Measurements from ENCODE around the gene MPDZ. TPM values are rescaled to one million over a fixed set of nuclear protein-coding genes. Genes with fewer than 3 reads are reported as not detected.

Gene MPDZ
- total and polyA plus RNA-seq, 2 experiments from 2014 or later, result 33.0 to 43.1 TPM

- TF ChIP-seq ETS1 (IDR thresholded peaks at IDR 0.05), result no peak
- no peak for TF ChIP-seq REST (IDR thresholded peaks at IDR 0.05; ENCODE audit: unreplicated experiment)
- no peak for TF ChIP-seq POLR2AphosphoS5 (IDR thresholded peaks at IDR 0.05; ENCODE audit: low read depth)
- TF ChIP-seq CREB1 (CRISPR knock-in tag; IDR thresholded peaks at IDR 0.05; ENCODE audit: low read depth), result no peak
- no peak for TF ChIP-seq CTCF (conservative IDR thresholded peaks at IDR 0.05; ENCODE audit: low read depth in 2 of 2)
- TF ChIP-seq STAT1 (IDR thresholded peaks at IDR 0.05; ENCODE audit: unreplicated experiment), result no peak
- TF ChIP-seq EZH2 (IDR thresholded peaks at IDR 0.05; ENCODE audit: low read depth, unreplicated experiment), result no peak
- no peak for TF ChIP-seq ZNF114 (CRISPR knock-in tag; IDR thresholded peaks at IDR 0.05)
- no peak for TF ChIP-seq NANOG (IDR thresholded peaks at IDR 0.05; ENCODE audit: borderline replicate concordance)
- no peak for TF ChIP-seq EZH2phosphoT487 (IDR thresholded peaks at IDR 0.05; ENCODE audit: unreplicated experiment)
- TF ChIP-seq ZNF331 (CRISPR knock-in tag; IDR thresholded peaks at IDR 0.05; ENCODE audit: low read depth), result no peak
- TF ChIP-seq JUNB (IDR thresholded peaks at IDR 0.05; ENCODE audit: unreplicated experiment), result no peak
Measured at GRCh38 chr9:13158986-13159385, 120.5 kb downstream of the MPDZ start (continued).

- Mint-ChIP-seq H3K36me3 (ENCODE audit: low read depth) (peaks cover 8% of the 10 kb centered on the region; the same call in 2 of the 3 replicates), H3K4me1 (no peaks in the 10 kb centered on the region), H3K9me3 (no peaks in the 10 kb centered on the region), H3K4me3 (no peak overlapping the region), H3K27me3 (ENCODE audit: insufficient read depth, low read depth, poor library complexity) (peaks cover 1% of the 10 kb centered on the region), H3K27ac (no peak overlapping the region)
- Histone ChIP-seq H3K9me2 (ENCODE audit: insufficient read depth) (no peaks in the 10 kb centered on the region), H3K79me2 (replicated peaks; ENCODE audit: insufficient read depth) (no peaks in the 10 kb centered on the region), H3K36me3 (ENCODE audit: insufficient read depth) (no peaks in the 10 kb centered on the region), H3K27ac (ENCODE audit: low read depth) (no peak overlapping the region), H2AFZ (no peak overlapping the region), H3K4me2 (no peak overlapping the region), H3K4me3 (no peak overlapping the region), H3K4me1 (ENCODE audit: insufficient read depth) (no peaks in the 10 kb centered on the region), H3F3A (replicated peaks; ENCODE audit: low read depth) (no peaks in the 10 kb centered on the region), H3K27me3 (ENCODE audit: insufficient read depth) (no peaks in the 10 kb centered on the region), H4K20me1 (replicated peaks; ENCODE audit: insufficient read depth) (no peaks in the 10 kb centered on the region)
- ATAC-seq, result no peak
- no peak for DNase-seq (ENCODE audit: low spot score)
- TF ChIP-seq ZNF462 (CRISPR knock-in tag; IDR thresholded peaks at IDR 0.05) (no peak), POLR2AphosphoS5 (IDR thresholded peaks at IDR 0.05; ENCODE audit: low read depth) (no peak)
Measured at GRCh38 chr9:13151489-13151888, 128.0 kb downstream of the MPDZ start.

All from GM23338 (cell line).